GM23248 (cell line): ENCODE measurements around the gene CLDN7.

Experiments
- EZH2 ChIP-seq: fragments of 200-600 bp; sonication (generic); IDR thresholded peaks from 2 replicates; pipeline ENCODE4 v1.6.1; 2018; ENCODE audit warnings: antibody characterized with exemption, mild to moderate bottlenecking; ENCODE audit not compliant: insufficient read depth, poor library complexity, severe bottlenecking
- EZH2phosphoT487 ChIP-seq: fragments of 200-600 bp; sonication (generic); IDR thresholded peaks from 2 replicates; pipeline ENCODE4 v1.6.1; 2018; ENCODE audit warnings: antibody characterized with exemption, moderate library complexity, mild to moderate bottlenecking, low read depth; ENCODE audit not compliant: insufficient read depth

- TF ChIP-seq EZH2 (no peak), EZH2phosphoT487 (no peak)
Measured at GRCh38 chr17:7260651-7261378, 1.5 kb downstream of the CLDN7 start.
